GM12875 (cell line): ENCODE measurements around the gene LITAF.

Source experiments
- H3K4me3 ChIP-seq: one replicate; pipeline ENCODE4 v1.5.1; 2011; ENCODE audit warnings: low read depth, low read length, control low read depth
- TF ChIP-seq, protein P1 (sequence below): IDR thresholded peaks from 2 replicates; pipeline ENCODE4 v1.5.1; 2011; ENCODE audit warnings: low read depth, mild to moderate bottlenecking, control low read depth, inconsistent platforms, low read length, moderate library complexity, borderline replicate concordance; ENCODE audit not compliant: insufficient read depth

The LITAF gene

DNA sequence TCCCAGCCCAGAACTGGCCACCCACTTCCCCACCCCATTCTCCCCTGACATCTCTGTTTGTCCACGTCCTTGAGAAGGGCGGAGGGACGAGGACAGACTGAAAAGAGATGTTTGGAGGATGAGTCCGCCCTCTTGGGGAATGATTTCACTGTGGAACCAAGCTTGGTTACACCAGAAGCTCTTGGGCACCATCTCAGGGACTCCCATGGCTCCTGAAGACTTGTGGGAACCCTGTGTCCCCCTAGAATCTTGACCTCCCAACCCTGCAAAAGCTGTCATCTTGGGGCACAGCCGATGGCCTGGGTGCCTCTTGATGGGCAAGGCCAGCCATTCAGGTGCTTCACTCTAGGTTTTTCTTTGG, 25.9 kb upstream of the LITAF start:
- TF ChIP-seq, protein P1, sequence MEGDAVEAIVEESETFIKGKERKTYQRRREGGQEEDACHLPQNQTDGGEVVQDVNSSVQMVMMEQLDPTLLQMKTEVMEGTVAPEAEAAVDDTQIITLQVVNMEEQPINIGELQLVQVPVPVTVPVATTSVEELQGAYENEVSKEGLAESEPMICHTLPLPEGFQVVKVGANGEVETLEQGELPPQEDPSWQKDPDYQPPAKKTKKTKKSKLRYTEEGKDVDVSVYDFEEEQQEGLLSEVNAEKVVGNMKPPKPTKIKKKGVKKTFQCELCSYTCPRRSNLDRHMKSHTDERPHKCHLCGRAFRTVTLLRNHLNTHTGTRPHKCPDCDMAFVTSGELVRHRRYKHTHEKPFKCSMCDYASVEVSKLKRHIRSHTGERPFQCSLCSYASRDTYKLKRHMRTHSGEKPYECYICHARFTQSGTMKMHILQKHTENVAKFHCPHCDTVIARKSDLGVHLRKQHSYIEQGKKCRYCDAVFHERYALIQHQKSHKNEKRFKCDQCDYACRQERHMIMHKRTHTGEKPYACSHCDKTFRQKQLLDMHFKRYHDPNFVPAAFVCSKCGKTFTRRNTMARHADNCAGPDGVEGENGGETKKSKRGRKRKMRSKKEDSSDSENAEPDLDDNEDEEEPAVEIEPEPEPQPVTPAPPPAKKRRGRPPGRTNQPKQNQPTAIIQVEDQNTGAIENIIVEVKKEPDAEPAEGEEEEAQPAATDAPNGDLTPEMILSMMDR = no peak
- H3K4me3 ChIP-seq = no peak overlapping the region

DNA sequence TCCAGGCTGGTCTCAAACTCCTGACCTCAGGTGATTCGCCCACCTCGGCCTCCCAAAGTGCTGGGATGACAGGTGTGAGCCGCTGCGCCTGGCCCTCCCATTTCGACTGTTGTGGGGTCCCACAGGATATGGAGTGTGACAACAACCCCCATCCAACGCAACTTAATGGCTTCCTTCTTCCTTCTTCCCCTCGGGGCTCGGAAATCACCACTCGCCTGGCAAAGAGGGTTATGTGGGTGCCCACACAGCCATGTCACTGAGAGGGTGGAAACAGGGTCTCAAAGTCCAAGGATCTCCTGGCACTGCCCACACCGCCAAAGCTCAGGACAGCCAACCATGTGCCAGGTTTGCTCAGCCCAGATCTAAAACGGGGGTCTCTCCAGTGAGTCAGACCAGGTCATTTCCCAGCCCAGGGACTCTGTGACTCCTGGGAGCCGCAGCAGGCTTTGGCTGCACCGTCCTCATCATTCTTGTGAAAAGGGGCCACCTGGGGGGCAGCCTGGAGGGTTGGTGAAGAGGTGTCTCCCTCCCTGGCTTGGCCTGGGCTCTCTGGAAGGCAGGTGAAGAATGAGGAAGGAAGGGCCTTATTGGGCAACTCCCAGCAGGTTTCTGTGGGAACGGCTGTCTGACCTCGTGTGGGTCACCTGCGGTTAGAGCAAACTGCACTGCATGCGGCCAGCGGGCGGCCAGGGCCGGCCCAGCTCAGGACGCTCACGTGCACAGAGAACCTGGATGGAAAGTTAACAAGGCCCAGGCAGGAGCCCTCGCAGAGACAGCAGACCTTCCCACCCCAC, 25.3 kb upstream of the LITAF start:
- TF ChIP-seq, protein P1 = no peak
- no peak overlapping the region for H3K4me3 ChIP-seq

DNA sequence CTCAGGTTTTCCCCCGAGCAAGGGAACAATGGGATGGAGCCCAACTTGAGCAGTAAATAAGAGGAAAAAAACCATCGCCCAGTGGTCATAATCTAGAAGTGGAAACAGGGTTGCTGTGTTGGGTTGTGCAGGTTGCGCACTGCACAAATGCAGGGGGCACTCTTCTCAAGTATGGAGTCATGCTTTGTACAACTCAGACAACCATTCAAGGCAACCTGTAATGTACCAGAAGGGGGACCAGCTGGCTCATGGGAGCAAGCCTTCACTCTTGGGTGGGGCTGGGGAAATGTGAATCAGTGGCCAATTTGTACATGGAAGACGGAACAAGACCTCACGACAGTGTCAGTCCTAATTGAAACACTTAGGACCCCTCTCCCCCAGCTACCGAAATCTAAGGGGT, 23.9 kb upstream of the LITAF start:
- H3K4me3 ChIP-seq = no peak overlapping the region
- TF ChIP-seq, protein P1 = no peak

DNA sequence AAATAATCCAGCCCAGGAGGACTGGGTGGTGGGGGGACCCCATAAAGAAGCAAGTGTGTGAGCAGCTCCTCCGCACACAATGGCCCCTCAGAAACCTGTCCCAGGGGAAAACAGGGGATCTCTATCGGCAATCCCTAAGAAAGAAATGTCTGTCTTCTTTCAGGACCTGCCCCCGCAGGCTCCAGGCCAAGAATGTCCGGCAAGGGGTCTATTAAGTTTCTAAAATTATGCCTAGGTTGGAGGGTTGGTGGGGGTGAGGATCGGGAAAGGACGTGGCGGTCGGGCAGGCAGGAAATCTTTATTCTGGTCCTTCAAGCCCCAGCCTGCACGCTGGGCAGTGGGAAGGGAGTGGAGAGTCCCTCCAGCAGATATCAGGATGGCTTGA, 23.4 kb upstream of the LITAF start:
- no peak overlapping the region for H3K4me3 ChIP-seq
- TF ChIP-seq, protein P1 = no peak

DNA sequence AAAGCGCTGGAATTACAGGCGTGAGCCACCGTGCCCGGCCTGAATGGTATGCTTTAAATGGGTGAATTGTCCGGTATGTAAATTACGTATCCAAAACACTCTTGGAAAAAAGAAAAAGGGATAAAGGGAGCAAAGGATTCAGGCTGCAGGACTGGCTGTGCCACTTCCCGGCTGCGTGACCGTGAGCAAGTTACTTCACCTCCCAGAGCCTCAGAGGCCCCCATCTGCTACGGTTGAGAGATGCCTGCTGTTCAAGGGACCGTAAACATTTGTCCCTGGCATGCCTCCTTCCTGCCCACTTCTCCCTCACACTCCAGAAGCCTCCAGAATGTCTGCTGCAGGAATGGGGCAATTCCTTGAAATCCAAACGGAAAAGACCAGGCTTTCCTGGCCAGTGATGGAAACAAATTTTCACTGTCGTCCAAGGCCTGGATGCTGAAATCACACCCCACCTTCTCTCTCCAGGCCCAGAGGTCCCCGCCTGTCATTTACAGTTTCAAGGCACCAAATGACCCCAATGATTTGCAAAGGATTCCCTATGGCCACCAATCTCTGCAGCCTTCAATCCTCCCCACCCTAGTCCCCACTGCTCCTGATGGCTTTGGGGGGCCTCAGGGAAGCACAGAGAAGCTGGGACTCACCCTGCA, 22.9 kb upstream of the LITAF start:
- TF ChIP-seq, protein P1 = no peak
- H3K4me3 ChIP-seq = no peak overlapping the region

DNA sequence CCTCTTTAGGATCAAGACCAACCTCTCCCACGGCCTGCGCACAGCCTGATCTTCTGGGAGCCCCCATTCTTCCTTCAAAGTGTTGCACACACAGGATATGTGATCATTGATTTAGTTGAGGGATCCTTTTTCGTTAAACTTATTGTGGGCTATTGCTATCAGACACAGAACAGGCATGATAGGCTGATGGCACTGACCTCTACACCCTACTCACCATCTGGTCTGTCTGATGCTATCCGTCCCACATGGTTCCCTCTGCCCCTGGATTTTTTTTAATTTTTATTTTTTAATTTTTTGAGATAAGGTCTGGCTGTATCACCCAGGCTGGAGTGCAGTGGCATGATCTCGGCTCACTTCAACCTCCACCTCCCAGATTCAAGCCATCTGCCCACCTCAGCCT, 19.2 kb upstream of the LITAF start:
- TF ChIP-seq, protein P1 = no peak

DNA sequence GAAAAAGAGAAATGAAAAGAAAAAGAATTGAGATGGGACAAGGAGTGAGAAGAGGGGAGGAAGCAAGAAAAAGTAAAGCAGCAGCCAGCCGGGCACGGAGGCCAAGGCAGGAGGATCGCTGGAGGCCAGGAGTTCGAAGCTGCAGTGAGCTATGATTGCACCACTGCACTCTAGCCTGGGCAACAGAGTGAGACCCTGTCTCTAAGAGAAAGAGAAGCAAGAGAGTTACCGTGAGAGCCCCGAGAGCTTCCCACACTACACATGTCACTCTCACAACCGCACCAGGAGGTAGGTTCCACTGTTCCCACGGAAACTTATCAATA, 18.8 kb upstream of the LITAF start:
- H3K4me3 ChIP-seq = no peak overlapping the region
- TF ChIP-seq, protein P1 = no peak

More for the DNA sequence above, 19.2 kb upstream of the LITAF start:
- no peak overlapping the region for H3K4me3 ChIP-seq
